HG03060 (cell line): ENCODE data around the gene GMDS.

Experiments used
- ATAC-seq: cut with Tn5 transposase; IDR thresholded peaks from one replicate; pipeline ENCODE4 v1.9.1; 2021; ENCODE audit warnings: low read depth, moderate number of reproducible peaks; ENCODE audit not compliant: unreplicated experiment

GMDS gene

GRCh38 chr6:2242311-2242710 is 3.1 kb downstream of the GMDS start:
- no peak for ATAC-seq

GRCh38 chr6:2240961-2241360 is 4.4 kb downstream of the GMDS start:
- no peak for ATAC-seq

DNA sequence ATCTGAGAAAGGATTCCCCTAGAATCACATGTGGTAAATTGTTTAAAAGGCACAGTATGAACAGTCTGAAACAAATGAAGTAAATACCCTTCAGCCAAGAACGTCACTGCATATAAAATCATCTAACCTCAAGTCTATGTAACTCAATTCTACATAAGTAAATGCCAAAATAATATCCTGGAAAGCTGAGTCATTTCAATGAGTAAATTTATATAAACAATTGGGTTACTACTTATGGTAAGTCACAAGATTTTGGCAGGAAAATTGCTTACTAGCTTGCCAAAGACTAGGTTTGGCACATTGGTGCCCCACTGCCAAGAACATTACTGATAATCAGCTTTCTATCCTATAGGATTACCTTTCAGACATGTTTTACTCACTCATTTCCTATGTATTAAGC is 8.4 kb downstream of the GMDS start:
- ATAC-seq = no peak

- no peak for ATAC-seq
These were observed 9.5 kb downstream of the GMDS start for GRCh38 chr6:2235777-2236495.

DNA sequence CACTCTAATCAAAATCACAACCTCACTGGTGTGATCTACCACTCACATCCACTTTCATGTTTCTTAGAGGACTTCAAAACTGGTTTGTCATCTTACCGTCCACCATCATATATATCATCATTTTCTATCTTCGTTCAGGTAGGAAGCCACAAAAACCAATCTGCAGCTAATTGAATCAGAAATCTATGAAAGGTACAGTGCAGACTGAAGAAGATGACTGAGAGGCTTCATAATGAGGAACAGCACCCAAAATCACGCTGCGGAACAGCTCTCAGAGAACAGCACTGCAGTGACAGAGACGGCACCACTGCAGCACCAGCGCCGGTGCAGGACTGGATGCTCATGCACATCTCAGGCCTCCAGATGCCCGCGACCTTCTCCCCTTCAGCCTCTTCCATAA is 13.0 kb downstream of the GMDS start:
- no peak for ATAC-seq

DNA sequence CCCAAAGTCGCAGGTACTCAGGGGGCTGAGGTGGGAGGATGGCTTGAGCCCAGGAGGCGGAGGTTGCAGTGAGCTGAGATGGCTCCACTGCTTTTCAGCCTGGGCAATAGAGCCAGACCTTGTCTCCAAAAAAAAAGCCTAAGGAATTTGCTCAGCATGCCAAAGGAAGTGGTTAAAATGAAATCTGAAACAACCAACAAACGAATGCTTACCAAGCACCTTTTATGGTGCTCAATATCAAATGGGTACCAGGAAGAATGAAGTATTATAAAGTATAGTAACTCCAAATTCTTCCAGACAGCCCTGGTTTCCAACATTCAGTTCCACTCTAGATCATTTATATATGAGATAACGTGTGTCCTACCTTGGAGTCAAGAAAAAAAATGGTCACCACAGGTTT is 14.0 kb downstream of the GMDS start:
- ATAC-seq = no peak

DNA sequence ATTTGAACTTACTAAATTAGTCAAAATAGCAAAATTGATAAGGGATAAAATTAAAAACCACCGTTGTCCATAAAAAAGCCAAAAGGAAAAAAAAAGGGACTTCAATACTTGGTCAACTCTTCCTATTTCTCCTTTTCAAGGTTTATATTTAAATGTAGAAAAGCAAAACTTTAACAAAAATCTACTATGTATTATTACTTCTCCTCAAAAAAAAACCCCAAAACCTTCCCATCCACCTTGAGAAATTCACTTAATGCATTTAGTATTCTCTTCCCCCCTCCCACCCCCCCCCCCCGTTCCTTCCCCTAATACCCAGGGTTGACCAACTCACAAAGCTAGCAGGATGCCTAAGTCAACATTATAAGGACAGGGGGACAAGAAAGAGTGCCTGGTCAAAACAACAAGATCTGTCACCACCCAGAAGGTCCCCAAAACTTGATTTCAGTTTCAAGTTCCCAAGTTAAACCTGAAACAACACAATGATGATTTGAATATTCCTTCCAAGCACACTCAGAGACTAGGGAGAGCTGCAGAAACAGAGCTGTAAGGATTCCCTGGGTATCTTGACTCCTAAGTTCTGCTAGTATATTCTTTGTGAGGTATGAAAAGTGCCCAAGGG is 14.6 kb downstream of the GMDS start:
- no peak for ATAC-seq

DNA sequence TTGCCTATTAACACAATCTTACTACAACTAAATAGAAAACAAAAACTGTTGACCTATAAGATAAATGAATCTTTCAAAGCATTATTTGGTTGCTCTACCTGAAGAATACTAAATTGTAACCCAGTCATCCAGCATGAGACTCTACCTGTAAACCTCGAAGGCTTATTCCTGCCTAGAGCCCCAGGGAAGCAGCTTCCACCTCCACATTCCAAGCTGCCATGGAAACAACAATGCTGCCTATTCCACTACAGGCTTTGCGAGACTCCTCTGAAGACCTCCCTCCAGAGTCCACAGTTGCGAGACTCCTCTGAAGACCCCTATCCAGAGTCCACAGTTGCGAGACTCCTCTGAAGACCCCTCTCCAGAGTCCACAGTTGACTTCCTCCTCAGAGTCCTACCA is 15.7 kb downstream of the GMDS start:
- no peak for ATAC-seq

- ATAC-seq = no peak
These were observed 16.4 kb downstream of the GMDS start for GRCh38 chr6:2229039-2229438.

GRCh38 chr6:2228392-2228791 is 17.0 kb downstream of the GMDS start:
- no peak for ATAC-seq

DNA sequence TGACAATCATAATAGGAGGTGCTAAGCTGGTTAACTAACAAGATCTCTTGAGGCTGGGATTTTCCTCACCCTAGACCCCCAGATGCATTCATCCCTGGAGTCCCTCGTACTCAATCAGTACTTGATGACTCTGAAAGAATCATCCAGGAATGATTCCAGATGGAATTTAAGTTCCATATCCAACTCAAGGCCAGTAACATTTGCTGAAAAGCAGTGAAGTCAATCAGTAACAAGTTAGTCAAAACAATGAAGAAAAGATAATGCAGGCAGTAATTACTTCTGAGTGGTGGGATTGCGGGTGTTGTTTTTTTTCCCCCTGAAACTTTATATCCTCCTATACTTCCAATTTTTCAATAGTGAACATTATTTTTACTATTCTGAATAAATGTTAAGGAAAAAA is 18.6 kb downstream of the GMDS start:
- no peak for ATAC-seq

DNA sequence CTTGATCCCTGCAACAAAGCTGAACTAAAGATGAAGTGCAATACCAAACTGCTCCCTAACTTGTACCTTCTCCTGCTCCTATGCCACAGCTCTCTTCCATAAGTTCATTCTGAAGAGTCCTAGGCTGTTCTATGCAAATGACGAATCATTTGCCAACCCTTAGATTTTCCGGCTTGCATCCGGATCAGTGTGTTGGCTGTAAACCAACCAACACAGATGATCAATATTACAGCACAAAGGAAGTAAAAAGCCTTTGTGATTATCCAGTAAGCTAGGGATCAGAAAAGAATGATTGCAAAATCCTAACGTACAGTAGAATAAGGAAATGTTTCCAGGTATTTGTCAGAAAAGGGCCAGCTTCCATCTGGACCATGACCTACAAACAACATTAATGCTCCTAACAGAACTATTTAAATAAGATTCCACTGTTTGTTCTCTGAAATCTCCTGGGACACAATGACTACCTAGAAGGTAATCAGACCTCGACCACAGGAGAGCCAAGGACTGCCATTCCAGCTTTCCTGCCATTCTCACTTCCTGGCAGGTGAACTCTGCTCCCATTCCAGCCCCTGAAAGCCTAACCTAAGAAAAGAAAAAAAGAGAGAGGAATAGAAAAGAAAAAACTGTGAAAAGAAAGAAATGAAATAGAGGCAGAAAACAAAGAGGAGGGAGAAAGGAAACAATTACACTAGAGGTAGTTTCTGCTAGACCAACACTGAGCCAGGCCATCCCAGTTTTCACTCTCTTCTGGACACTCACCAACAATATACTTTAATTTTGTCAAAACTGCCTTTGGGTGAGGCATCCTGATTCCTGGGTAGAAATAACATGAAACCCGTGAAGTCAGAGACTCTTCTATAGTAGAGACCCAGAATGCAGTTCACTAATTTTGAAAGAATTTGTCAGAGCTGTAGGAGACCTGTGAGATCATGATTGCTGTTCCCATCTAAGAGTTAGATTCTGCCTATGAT is 19.7 kb downstream of the GMDS start:
- no peak for ATAC-seq

DNA sequence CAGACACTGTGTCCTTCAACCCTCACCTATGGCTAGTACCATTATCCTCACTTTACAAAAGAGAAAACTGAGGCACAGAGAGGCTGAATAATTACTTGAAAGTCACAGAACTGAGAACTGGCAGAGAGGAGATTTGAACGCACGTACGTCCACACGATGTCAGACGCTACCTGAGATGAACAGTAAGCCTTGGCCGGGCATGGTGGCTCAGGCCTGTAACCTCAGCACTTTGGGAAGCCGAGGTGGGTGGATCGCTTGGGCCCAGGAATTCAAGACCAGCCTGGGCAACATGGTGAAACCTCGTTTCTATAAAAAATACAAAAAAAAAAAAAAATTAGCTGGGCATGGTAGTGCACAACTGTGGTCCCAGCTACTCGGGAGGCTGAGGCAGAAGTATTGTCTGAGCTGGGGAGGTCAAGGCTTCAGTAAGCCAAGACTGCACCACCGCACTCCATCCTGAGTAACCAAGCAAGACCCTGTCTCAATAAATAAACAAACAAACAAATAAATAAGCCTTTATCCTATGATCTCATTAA is 20.5 kb downstream of the GMDS start:
- ATAC-seq = no peak

DNA sequence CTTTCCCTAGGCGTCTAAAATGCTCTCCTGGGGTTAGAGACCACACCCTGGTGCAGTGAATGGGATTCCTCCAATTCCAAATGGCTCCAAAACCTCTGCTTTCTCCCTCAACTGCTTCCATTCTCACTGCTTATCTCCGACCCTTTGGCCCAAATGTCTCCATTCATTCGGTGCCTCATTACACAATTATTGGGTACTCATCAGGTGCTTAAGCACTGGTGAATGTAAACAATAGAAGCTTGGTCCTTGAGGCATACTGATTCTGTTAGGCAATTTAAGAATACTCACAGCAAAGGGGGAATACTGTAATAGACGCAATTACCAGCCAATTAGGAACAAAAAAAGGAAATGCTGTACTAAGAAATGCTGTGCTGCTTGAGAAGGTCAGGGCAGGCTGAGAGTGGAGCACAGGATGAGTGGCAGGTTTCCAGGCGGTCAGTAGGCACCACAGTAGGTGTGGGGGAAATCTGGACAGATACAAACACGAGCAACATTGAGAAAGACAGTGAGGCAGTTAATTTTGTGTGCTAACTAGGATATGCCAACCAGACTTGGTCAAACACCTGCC is 23.0 kb downstream of the GMDS start:
- ATAC-seq = no peak

- no peak for ATAC-seq
These were observed 23.6 kb downstream of the GMDS start for GRCh38 chr6:2221726-2222274.

DNA sequence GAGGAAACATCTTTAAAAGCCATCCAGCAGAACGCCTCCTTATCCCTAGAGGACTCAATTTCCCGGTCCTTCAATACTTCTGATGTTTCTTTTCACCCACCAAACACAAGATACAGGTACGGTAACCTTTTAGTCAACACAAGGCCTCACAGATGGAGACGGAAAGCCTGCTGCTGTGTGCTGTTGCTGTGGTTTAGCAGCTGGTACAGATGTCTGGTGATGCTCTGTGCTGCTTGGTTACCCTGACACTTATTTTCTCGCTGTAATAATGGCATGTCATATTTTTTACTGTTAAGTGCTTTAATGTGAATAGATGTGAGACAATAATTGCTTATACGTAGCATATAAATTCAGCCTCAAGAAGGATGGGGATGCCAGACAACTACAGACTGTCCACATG is 25.3 kb downstream of the GMDS start:
- ATAC-seq = no peak

DNA sequence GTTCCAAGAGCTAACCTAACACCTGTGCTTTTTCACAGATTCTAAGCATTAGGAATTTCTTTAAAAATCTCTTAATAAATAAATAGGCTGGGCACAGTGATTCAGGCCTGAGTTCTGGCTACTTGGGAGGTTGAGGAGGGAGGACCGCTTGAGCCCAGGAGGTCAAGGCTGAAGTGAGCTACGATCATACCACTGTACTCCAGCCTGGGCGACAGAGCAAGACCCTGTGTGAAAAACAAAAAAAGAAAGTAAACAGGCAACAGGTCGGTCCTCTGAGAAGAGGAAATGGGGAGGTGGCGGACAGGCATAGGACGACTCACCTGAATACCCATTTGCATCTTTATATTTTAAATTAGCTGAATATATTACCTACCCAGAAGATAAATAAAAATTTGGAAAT is 26.5 kb downstream of the GMDS start:
- no peak for ATAC-seq

DNA sequence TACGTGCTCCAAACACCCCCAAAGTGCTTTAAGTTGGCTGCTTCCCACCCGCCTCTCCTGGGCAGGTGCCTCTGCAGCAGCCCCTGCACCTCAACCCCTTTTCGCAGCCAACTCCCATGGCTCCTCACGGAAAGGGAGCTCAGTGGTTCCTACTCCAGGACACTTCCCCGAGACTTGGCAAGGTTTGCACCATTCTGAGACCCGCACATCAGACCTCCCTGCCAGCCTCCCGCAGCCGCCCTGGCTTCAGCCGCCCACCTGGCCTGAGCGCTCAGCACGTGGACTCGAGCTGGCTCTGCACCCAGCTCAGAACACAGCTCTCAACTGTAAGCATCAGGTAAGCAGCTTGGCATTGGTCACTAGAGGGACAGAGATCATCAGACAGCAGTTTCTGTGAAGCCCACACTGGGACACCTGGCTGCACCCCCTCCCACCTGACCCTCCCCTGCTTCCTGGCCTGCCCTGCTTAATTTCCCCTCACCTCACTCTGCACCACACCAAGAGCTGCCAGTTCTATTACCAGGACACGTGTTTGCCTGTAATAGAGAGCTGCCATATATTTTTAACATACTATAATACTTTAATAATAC is 28.5 kb downstream of the GMDS start:
- ATAC-seq = no peak

GRCh38 chr6:2215342-2215741 is 30.1 kb downstream of the GMDS start:
- no peak for ATAC-seq

DNA sequence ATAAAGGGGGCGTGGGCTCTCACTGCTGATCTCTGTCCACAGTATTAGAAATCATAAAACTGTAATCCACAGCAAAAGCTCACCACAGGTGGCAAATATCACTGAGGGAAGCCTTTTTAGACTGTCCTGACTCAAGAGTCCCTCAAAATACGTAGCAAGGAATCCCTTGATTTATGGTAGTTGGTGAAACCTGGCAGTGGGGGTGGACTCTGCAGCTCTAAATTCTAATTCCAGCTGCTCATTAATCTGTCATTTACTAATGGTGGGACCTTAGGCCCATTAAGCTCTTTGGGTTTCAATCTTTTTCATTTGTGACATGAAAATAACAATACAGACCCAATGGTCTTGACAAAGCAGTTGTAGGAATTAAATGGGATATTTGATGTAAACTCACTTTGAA is 32.3 kb downstream of the GMDS start:
- no peak for ATAC-seq
